ENCODE measurements around the gene CDC14B.

Gene CDC14B

GRCh38 chr9:96486386-96487028, 133.1 kb downstream of the CDC14B start:
- DNase-seq, result peak in 7 of 56 donors; percentile 16 to 56 (median 25)

- DNase-seq, result no peak
These were observed 134.4 kb downstream of the CDC14B start for GRCh38 chr9:96485280-96485679.

GRCh38 chr9:96484521-96484931, 135.1 kb downstream of the CDC14B start:
- no peak for DNase-seq

GRCh38 chr9:96483733-96484390, 135.8 kb downstream of the CDC14B start:
- DNase-seq, result no peak

GRCh38 chr9:96483197-96483596, 136.4 kb downstream of the CDC14B start:
- DNase-seq, result no peak

GRCh38 chr9:96482476-96482875, 137.2 kb downstream of the CDC14B start:
- no peak for DNase-seq

DNA sequence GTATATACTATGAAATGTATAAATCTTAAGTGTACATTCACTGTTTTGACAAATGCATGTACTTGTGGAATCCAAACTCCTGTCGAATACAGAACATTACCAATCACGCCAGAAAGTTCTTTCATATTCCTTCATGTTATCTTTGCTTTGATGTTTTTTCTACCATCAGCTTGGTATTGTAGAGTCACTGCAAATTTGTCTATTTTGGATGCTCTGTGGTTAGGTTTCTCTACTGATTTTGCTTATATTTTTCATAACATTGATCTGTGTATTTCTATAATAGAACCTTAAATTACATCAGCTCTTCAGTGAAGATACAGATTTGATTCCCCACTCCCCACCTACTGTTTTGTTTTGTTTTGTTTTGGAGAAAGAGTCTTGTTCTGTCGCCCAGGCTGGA, 138.9 kb downstream of the CDC14B start:
- DNase-seq, result no peak

DNA sequence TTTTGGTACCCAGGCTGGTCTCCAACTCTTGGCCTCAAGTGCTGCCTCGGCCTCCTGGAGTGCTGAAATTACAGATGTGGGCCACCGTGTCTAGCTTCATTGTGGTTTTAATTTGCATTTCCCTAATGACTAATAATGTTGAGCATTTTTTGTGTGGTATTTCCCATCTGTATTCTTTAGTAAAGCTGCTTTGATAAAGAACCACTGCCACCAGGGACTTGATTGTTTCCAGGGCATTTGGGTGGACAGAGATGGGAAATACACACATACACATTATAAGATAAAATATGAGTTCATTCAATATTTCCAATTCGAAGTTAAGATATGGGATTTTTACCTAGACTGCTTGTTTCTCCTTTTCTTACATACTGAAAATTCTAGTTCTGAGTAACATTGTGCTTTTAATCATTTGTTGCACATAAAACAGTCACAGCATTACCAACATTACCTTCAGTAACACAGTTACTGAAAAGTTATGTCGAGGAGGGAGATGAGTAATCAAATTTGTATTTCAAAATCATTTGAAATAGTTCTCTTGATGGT, 140.7 kb downstream of the CDC14B start:
- DNase-seq, result no peak

DNA sequence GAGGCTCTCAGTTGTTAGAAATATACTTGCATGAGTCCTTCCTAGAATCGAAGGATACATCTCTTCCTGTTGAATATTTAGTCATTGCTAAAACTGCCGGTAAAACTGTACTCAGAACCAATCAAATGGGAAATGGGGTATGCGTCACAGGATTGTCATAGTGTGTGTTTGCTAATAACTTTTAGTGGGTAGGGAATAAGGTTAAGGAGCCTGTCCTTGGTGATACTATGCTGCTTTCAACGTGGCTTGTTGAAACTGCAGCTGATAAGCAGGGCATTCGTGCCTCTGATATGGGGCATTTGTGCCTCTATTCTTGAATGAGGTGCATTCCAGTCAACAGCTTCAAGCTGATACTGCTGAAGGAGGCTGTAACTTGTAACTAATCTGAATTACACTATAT, 143.1 kb downstream of the CDC14B start:
- DNase-seq, result no peak

DNA sequence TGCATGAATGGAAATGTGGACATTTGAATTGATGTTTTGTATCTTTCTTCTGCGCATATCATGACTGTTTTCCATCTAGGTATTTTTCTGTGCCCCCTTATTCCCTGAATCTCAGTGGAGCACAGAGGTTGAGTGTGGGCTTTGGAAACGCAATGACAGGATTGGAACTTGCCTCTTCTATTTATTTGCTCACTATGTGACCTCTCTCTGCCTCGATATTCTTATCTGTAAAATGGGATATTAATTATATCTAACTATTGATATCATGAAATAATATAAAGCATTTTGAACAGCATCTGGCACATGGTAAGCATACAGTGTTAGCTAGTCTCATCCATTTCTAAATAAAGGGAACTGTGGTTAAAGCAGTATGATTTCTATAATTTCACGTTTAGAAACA, 143.6 kb downstream of the CDC14B start:
- no peak for DNase-seq

DNA sequence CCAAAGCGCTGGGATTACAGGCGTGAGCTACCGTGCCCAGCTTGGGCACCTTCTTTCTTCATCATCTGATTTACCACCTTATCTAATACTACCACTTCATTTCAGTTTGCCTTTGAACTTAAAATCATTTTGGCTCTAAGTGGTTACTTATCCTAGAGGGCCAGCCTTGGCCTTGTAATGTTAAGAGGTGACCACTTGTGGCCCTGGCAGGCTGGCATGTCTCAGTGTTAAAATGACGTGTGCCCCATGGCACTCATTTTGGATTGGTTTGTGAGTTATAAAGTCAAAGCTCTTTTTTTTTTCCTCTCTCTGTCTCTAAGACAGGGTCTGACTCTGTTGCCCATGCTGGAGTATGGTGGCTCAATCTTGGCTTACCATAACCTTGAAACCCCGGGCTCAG, 151.9 kb downstream of the CDC14B start:
- DNase-seq, result no peak

DNA sequence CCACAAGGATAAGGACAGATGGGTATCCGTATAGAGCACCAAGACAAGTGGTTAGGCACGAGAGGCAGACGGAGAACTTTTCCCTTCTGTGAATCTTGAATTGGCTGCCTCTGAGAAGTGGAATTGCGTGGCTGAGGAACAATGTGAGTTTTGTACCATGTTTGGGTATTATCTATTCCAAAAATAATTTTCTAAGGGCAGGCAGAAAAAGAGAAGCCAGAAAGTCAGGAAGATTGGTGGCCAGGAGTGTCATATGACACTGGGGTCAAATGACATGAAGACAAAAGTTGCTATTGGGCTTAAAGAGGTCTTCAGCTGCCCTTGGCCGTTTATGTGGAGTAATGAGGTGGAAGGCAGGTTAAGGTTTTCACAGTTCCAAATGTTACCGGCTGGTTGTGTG, 155.2 kb downstream of the CDC14B start:
- no peak for DNase-seq

- DNase-seq, result no peak
These were observed 157.1 kb downstream of the CDC14B start for GRCh38 chr9:96462541-96462940.

- DNase-seq, result no peak
These were observed 158.3 kb downstream of the CDC14B start for GRCh38 chr9:96461336-96461735.

GRCh38 chr9:96460882-96461281, 158.8 kb downstream of the CDC14B start:
- DNase-seq, result no peak

- no peak for DNase-seq
These were observed 159.2 kb downstream of the CDC14B start for GRCh38 chr9:96460470-96460869.

- no peak for DNase-seq
These were observed 160.2 kb downstream of the CDC14B start for GRCh38 chr9:96459268-96460007.

GRCh38 chr9:96458226-96458625, 161.4 kb downstream of the CDC14B start:
- no peak for DNase-seq

DNA sequence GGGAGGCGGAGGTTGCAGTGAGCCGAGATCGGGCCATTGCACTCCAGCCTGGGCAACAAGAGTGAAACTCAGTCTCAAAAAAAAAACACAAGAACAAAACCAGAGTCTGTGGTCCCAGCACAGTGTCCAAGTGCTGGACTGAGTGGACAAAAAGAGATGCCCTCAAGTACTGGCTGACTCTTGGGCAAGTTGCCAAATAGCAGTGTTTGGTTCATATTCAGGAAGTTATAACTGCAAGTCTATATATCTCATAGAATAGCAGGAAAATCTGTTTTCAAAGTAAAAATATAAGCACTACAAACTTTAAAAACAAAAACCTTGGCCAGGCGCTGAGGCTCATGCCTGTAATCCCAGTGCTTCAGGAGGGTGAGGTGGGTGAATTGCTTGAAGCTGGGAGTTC, 162.4 kb downstream of the CDC14B start:
- no peak for DNase-seq

- peak in 20 of 56 donors; percentile 1 to 70 (median 18) for DNase-seq
These were observed 166.0 kb downstream of the CDC14B start for GRCh38 chr9:96453625-96454024.

- DNase-seq, result peak in 19 of 56 donors; percentile 2 to 38 (median 20)
These were observed 168.8 kb downstream of the CDC14B start for GRCh38 chr9:96450613-96451528.
